Left ventricle myocardium superior (tissue), 1 donor: ENCODE data around the gene P2RX3. TPM values are rescaled to one million over a fixed set of nuclear protein-coding genes. Genes with fewer than 3 reads are reported as not detected.
"Not testable (repeated sequence)": the region's sequence is repeated elsewhere in the genome, so short reads cannot be mapped to it uniquely, and the experiment has no call there.

Experiments
- ATAC-seq: fragments of 200-7000 bp; cut with Tn5 transposase; one replicate; pipeline ENCODE4 v1.9.1; 2020; ENCODE audit warnings: mild to moderate bottlenecking, moderate library complexity
- DNase-seq: peaks from one replicate; pipeline ENCODE4 v3.0.0-alpha.2; 2020
- intact Hi-C: fragments of 100-400 bp; cut with micrococcal nuclease; formaldehyde crosslinking; loops from one replicate; pipeline ENCODE4 v1.11.0; 2022
- total RNA-seq: library from RNA; stranded (reverse); fragmentation: NEBNext Ultra II Directional; extraction: Animal tissue kit (Norgen Biotek cat#: 25700); gene quantifications from one replicate; pipeline ENCODE4 v1.2.1, GENCODE V29; 2021
- donor health status: DM: no; HTN: yes; CAD: no; lungs with severe emphysema.

P2RX3 gene
- total RNA-seq, 1 donor from 2014 or later: 4.5 TPM

DNA sequence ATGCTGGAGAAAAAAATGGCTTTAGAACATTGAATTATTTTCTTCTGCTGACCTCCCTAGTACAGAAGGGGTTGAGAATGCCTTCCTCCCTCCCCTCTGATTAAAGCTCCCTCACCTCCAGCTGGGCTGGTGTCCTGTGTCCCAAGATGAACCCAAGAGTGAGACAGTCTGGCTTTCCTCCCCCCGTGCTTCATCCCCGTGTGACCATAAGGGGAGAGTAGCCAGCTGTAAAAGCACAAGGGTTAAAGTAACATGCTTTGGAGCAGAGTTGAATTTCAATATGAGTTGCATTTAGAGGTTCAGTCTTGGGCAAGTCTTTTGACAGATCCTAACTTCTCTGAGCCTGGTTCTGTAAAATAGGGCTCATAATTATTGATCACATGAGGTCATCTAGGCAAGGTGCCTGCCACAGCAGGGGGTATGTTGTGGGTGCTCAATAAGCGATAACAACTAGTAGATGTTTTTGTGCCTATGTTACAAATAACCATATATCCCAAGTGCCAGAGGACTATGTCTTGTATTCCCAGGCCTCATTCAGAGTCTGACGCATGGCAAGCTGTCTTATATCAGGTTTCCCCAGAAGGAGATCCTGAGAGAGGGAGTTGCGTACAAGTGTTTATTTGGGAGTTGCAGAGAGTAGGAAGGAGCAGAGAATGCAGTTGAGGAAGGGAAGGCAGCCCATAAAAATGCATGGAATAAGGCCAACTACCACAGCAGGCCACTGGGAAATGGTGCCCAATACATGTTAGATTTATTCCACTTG, 48.2 kb downstream of the P2RX3 start:
- intact Hi-C loops: no loop called here
- peak; percentile 48 for ATAC-seq

GRCh38 chr11:57387289-57388030, 49.3 kb downstream of the P2RX3 start:
- DNase-seq (peak; percentile 59), ATAC-seq (peak; percentile 45)
- intact Hi-C loops: no loop called here

More for the DNA sequence above, 48.2 kb downstream of the P2RX3 start:
- DNase-seq: no peak

DNA sequence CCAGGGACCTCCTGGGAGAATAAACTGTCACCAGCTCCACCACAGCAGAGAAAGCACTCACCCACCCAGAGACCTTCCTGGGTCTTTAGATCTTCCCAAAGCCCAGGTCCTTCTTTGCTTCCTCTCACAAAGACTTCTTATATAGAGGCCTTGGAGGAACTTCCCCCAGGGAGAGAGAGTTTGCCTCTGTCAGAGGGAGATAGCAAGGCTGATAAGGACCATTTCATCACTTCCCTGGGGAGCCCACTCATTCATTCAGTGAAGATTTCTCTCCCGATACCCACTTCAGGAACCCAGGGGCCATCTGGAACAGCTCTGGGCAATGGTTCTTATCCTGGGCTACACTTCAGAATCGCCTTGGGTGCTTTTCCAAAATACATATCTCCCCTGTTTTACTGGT, 52.4 kb downstream of the P2RX3 start, which contains the start of gene PRG2:
TSS of gene PRG2 (minus strand) at position 116 of the 400 bp plus-strand sequence. CDS start 706 bp downstream, outside the sequence.
- intact Hi-C loops: no loop called here
- DNase-seq (no peak), ATAC-seq (no peak)

DNA sequence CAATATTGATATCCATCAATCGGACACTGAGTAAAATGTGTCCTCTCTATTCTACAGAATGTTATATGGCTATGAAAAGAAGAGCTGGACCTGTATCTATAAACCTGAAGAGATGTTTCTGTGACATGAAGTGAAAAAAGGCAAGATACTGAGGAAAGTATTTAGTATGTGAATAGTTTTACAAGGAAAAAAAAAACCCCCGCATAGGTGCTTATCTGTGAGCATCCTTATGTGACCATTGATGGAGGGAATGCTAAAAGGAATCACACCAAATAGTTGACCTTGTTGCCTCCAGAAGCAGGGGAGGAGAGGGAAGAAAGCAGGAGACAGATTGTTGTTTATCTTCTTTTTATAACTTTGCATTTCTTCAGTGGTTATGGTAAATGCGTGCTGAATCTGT, 53.0 kb downstream of the P2RX3 start:
- no peak for ATAC-seq
- no peak for DNase-seq
- intact Hi-C loops: no loop called here

DNA sequence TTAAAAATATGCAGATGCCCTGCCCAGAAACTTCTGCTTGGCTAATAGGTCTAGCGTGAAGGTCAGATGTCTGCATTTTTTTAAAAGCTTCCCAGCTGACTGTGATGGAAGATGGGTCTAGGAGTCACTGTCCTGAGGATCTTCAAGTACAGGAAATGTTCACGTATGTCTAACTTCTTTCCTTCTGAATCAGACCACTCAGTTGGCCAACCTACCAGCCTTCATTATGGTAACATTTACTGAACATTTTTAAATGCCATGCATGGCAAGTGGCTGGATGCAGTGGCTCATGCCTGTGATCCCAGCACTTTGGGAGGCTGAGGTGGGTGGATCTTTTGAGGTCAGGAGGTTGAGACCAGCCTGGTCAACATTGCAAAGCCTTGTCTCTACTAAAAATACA, 53.4 kb downstream of the P2RX3 start:
- ATAC-seq (no peak), DNase-seq (no peak)
- intact Hi-C loops: no loop called here

- ATAC-seq (no peak), DNase-seq (no peak)
- intact Hi-C loops: no loop called here
Observed at GRCh38 chr11:57392066-57392762, 54.1 kb downstream of the P2RX3 start.

- ATAC-seq (no peak), DNase-seq (no peak)
- intact Hi-C loops: no loop called here
Observed at GRCh38 chr11:57392763-57393105, 54.6 kb downstream of the P2RX3 start.

GRCh38 chr11:57394203-57394965, 56.2 kb downstream of the P2RX3 start:
- intact Hi-C loops: no loop called here
- ATAC-seq (no peak), DNase-seq (no peak)

- DNase-seq (no peak), ATAC-seq (no peak)
- intact Hi-C loops: no loop called here
Observed at GRCh38 chr11:57395905-57396623, 57.9 kb downstream of the P2RX3 start.

DNA sequence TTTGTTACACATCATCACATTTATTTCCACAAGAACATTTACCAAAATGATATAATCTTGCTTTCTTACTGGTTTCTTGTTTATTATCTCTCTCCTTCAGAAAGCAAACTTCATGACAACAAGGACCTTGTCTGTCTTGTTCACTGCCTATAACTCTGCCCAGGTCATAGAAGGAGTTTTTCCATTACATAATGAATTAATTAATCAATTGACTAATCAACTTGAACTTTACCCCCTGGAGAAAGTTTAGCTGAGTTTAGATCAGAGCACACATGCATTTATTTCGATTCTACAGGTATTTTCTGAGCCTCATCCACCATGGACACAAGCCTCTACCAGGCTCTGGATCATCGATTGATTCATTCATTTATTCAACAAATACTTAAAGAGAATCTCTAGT, 58.6 kb downstream of the P2RX3 start:
- ATAC-seq (no peak), DNase-seq (no peak)
- intact Hi-C loops: no loop called here

- no peak for ATAC-seq
- DNase-seq: no peak
- intact Hi-C loops: no loop called here
Observed at GRCh38 chr11:57397394-57397990, 59.3 kb downstream of the P2RX3 start.

- intact Hi-C loops: no loop called here
- no peak for ATAC-seq
- DNase-seq: no peak
Observed at GRCh38 chr11:57399221-57399620, 61.1 kb downstream of the P2RX3 start.

DNA sequence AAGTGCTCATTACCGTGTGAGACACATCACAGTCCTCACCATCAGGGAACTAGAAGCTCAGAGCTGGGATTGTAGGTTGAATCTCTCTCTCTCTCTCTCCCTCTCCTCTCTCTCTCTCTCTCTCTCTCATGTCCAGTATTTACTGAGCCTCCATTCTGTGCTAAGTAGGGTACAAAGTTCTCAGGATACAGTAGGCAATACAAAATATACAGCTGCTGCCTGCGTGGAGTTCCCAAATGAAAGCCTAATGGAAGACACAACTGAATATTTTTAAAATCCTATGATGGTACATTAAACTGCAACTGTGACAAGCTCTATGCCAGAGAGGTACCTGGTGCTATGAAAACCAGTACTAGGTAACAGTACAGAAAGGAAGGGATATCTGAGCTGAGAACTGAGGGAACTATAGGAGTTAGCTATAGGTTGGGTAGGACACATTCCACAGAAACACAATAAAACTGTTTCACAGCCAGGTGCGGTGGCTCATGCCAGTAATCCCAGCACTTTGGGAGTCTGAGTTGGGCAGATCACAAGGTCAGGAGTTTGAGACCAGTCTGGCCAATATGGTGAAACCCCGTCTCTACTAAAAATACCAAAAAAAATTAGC, 61.9 kb downstream of the P2RX3 start:
- intact Hi-C loops: no loop called here
- ATAC-seq: no peak
- DNase-seq: no peak

- DNase-seq (no peak), ATAC-seq (no peak)
- intact Hi-C loops: no loop called here
Observed at GRCh38 chr11:57402188-57403002, 64.2 kb downstream of the P2RX3 start.

GRCh38 chr11:57403003-57403801, 65.0 kb downstream of the P2RX3 start:
- intact Hi-C loops, ATAC-seq, DNase-seq: not testable (repeated sequence)

- no peak for DNase-seq
- ATAC-seq: no peak
- intact Hi-C loops: no loop called here
Observed at GRCh38 chr11:57403802-57404147, 65.6 kb downstream of the P2RX3 start.
